IMR-90 (cell line): ENCODE results near the gene INHBC. TPM values are rescaled to one million over a fixed set of nuclear protein-coding genes. Genes with fewer than 3 reads are reported as not detected.

Source experiments
- ATAC-seq: fragments of 200-7000 bp; cut with Tn5 transposase; 2 replicates; pipeline ENCODE4 v1.9.1; 2020; ENCODE audit warnings: low read depth, mild to moderate bottlenecking, moderate library complexity
- BruUV-seq: library from RNA; stranded (reverse); fragments of 400-500 nt; replicated peaks from 2 replicates; lab custom pipeline; 2021; lab: Mats Ljungman, UMichigan
- CTCF ChIA-PET: fragments of 300-600 bp; formaldehyde crosslinking; extraction: SDS; loops from one replicate; lab custom pipeline; 2021; ENCODE audit warnings: antibody characterized with exemption; lab: Yijun Ruan, JAX
- POLR2A ChIA-PET: fragments of 300-600 bp; sonication (Branson Sonifier 250); formaldehyde crosslinking; loops from one replicate; lab custom pipeline; 2022; ENCODE audit warnings: antibody characterized with exemption; ENCODE audit not compliant: unreplicated experiment; lab: Charles Lee
- DNase-seq: peaks from one replicate; pipeline ENCODE4 v3.0.0; 2013
- H2AFZ ChIP-seq: replicated peaks from 2 replicates; pipeline ENCODE3; 2013; ENCODE audit warnings: low read length, mild to moderate bottlenecking; ENCODE audit not compliant: poor library complexity
- H2AK5ac ChIP-seq: 2 replicates; pipeline ENCODE4 v1.6.1; 2013; ENCODE audit warnings: low read depth, low read length, inconsistent platforms
- H2AK9ac ChIP-seq: replicated peaks from 2 replicates; pipeline ENCODE3; 2013; ENCODE audit warnings: mild to moderate bottlenecking, low read depth, low read length, moderate library complexity; ENCODE audit not compliant: poor library complexity
- H2BK120ac ChIP-seq: 2 replicates; pipeline ENCODE4 v1.6.1; 2013; ENCODE audit warnings: low read depth, low read length, inconsistent platforms
- H2BK15ac ChIP-seq: 3 replicates; pipeline ENCODE4 v1.6.1; 2013; ENCODE audit warnings: low read depth, low read length, inconsistent platforms
- H2BK20ac ChIP-seq: 2 replicates; pipeline ENCODE4 v1.6.1; 2013; ENCODE audit warnings: low read depth, mild to moderate bottlenecking, inconsistent platforms, low read length, moderate library complexity
- H2BK5ac ChIP-seq: 2 replicates; pipeline ENCODE4 v1.6.1; 2013; ENCODE audit warnings: mild to moderate bottlenecking, low read depth, low read length, inconsistent platforms; ENCODE audit not compliant: poor library complexity, severe bottlenecking
- H3K14ac ChIP-seq: replicated peaks from 2 replicates; pipeline ENCODE4 v1.6.1; 2013; ENCODE audit warnings: low read depth, low read length, inconsistent platforms
- H3K18ac ChIP-seq: 2 replicates; pipeline ENCODE4 v1.6.1; 2013; ENCODE audit warnings: low read depth, low read length, control low read depth
- H3K23ac ChIP-seq: 2 replicates; pipeline ENCODE4 v1.6.1; 2013; ENCODE audit warnings: low read depth, low read length, inconsistent platforms
- H3K27ac ChIP-seq: 2 replicates; pipeline ENCODE4 v1.5.1; 2013; ENCODE audit warnings: mild to moderate bottlenecking, control low read depth, low read length; ENCODE audit not compliant: insufficient read depth
- H3K27me3 ChIP-seq: 2 replicates; pipeline ENCODE4 v1.6.1; 2013; ENCODE audit warnings: low read length; ENCODE audit not compliant: control insufficient read depth, insufficient read depth
- H3K36me3 ChIP-seq: 2 replicates; pipeline ENCODE4 v1.6.1; 2013; ENCODE audit warnings: low read length, mixed read lengths; ENCODE audit not compliant: control insufficient read depth, insufficient read depth
- H3K4ac ChIP-seq: 2 replicates; pipeline ENCODE4 v1.6.1; 2013; ENCODE audit warnings: low read depth, low read length, inconsistent platforms
- H3K4me1 ChIP-seq: 2 replicates; pipeline ENCODE4 v1.6.1; 2013; ENCODE audit warnings: low read length, mixed read lengths; ENCODE audit not compliant: control insufficient read depth, insufficient read depth
- H3K4me2 ChIP-seq: 2 replicates; pipeline ENCODE4 v1.6.1; 2013; ENCODE audit warnings: low read depth, mild to moderate bottlenecking, control low read depth, low read length, moderate library complexity
- H3K4me3 ChIP-seq: 2 replicates; pipeline ENCODE4 v1.5.1; 2013; ENCODE audit warnings: low read depth, mild to moderate bottlenecking, control low read depth, low read length, moderate library complexity; ENCODE audit not compliant: insufficient read depth
- H3K56ac ChIP-seq: 2 replicates; pipeline ENCODE4 v1.6.1; 2013; ENCODE audit warnings: low read length, inconsistent platforms; ENCODE audit not compliant: insufficient read depth; ENCODE audit errors: extremely low read depth
- H3K79me1 ChIP-seq, 2 experiments: 2 replicates each; pipeline ENCODE4 v1.6.1; 2013; ENCODE audit warnings: low read length in 2 of 2, inconsistent platforms in 1 of 2, low read depth in 1 of 2
- H3K9ac ChIP-seq: 2 replicates; pipeline ENCODE4 v1.6.1; 2013; ENCODE audit warnings: low read depth, low read length, control low read depth
- H3K9me1 ChIP-seq: 2 replicates; pipeline ENCODE4 v1.6.1; 2013; ENCODE audit warnings: low read length, inconsistent platforms; ENCODE audit not compliant: insufficient read depth
- H3K9me3 ChIP-seq: 2 replicates; pipeline ENCODE4 v1.6.1; 2013; ENCODE audit warnings: low read length; ENCODE audit not compliant: control insufficient read depth, insufficient read depth
- H4K20me1 ChIP-seq: 2 replicates; pipeline ENCODE4 v1.6.1; 2013; ENCODE audit warnings: low read length, inconsistent platforms; ENCODE audit not compliant: insufficient read depth
- H4K5ac ChIP-seq: 2 replicates; pipeline ENCODE4 v1.6.1; 2013; ENCODE audit warnings: mild to moderate bottlenecking, low read depth, low read length, control low read depth
- H4K8ac ChIP-seq, 2 experiments: 2 replicates each; pipeline ENCODE4 v1.6.1; 2013; ENCODE audit warnings: low read depth in 2 of 2, low read length in 2 of 2, control low read depth in 1 of 2, inconsistent platforms in 1 of 2
- H4K91ac ChIP-seq: 2 replicates; pipeline ENCODE4 v1.6.1; 2013; ENCODE audit warnings: low read depth, low read length, inconsistent platforms; ENCODE audit not compliant: insufficient read depth
- BHLHE40 ChIP-seq: fragments of 150-350 bp; IDR thresholded peaks from 2 replicates; pipeline ENCODE4 v1.6.1; 2016; ENCODE audit warnings: mild to moderate bottlenecking, low read depth, low read length
- CEBPB ChIP-seq: IDR thresholded peaks from 2 replicates; pipeline ENCODE4 v1.6.1; 2012; ENCODE audit warnings: low read depth, low read length, improper control_type of control experiment
- CHD1 ChIP-seq: IDR thresholded peaks from 2 replicates; pipeline ENCODE4 v1.6.1; 2012; ENCODE audit warnings: low read depth, low read length, improper control_type of control experiment
- CTCF ChIP-seq: conservative IDR thresholded peaks from 2 replicates; pipeline ENCODE4 v1.5.1; 2012; ENCODE audit warnings: mild to moderate bottlenecking, low read depth, low read length, improper control_type of control experiment
- FOS ChIP-seq: fragments of 150-350 bp; IDR thresholded peaks from 2 replicates; pipeline ENCODE4 v1.6.1; 2016; ENCODE audit warnings: low read depth, low read length
- MAFK ChIP-seq: IDR thresholded peaks from 2 replicates; pipeline ENCODE4 v1.6.1; 2012; ENCODE audit warnings: low read depth, low read length, improper control_type of control experiment
- MAZ ChIP-seq: IDR thresholded peaks from 2 replicates; pipeline ENCODE4 v1.6.1; 2012; ENCODE audit warnings: low read depth, mild to moderate bottlenecking, low read length, improper control_type of control experiment, moderate library complexity, borderline replicate concordance
- MXI1 ChIP-seq: IDR thresholded peaks from 2 replicates; pipeline ENCODE4 v1.6.1; 2012; ENCODE audit warnings: low read depth, mild to moderate bottlenecking, low read length, moderate library complexity, borderline replicate concordance
- NFE2L2 ChIP-seq: fragments of 150-350 bp; IDR thresholded peaks from 2 replicates; pipeline ENCODE4 v1.6.1; 2016; ENCODE audit warnings: low read depth, mild to moderate bottlenecking, low read length
- POLR2A ChIP-seq: IDR thresholded peaks from 2 replicates; pipeline ENCODE4 v1.6.1; 2012; ENCODE audit warnings: mild to moderate bottlenecking, low read depth, low read length
- RAD21 ChIP-seq: IDR thresholded peaks from 2 replicates; pipeline ENCODE4 v1.6.1; 2012; ENCODE audit warnings: low read length, improper control_type of control experiment
- RCOR1 ChIP-seq: IDR thresholded peaks from 2 replicates; pipeline ENCODE4 v1.6.1; 2012; ENCODE audit warnings: mild to moderate bottlenecking, low read length, improper control_type of control experiment; ENCODE audit not compliant: insufficient replicate concordance
- RFX5 ChIP-seq: IDR thresholded peaks from 2 replicates; pipeline ENCODE4 v1.8.0; 2012; ENCODE audit warnings: low read depth, mild to moderate bottlenecking, low read length, moderate library complexity
- SMC3 ChIP-seq: fragments of 150-350 bp; IDR thresholded peaks from 2 replicates; pipeline ENCODE4 v1.6.1; 2016; ENCODE audit warnings: low read depth, mild to moderate bottlenecking, antibody characterized with exemption, low read length, moderate library complexity
- WGBS, 2 experiments: methylation state at CpG; one replicate each; pipeline versions ENCODE4 v1.1.5 to v1.1.7; 2013; ENCODE audit warnings: missing lambda C conversion rate in 2 of 2; ENCODE audit not compliant: insufficient read length in 1 of 2; ENCODE audit errors: extremely low coverage in 2 of 2; 5-methylcytosine and 5-hydroxymethylcytosine counted together
- dilution Hi-C: fragments of 300-500 bp; cut with HindIII; formaldehyde crosslinking; loops from one replicate; pipeline ENCODE4 v1.14.3; 2018; ENCODE audit warnings: low sequenced_read_pairs; ENCODE audit not compliant: unreplicated experiment
- in situ Hi-C: fragments of 300-500 bp; cut with MboI; formaldehyde crosslinking; loops from 3 replicates; pipeline ENCODE4 v1.14.3; 2019; ENCODE audit warnings: low sequenced_read_pairs, inconsistent platforms, mixed read lengths
- intact Hi-C: fragments of 100-400 bp; cut with micrococcal nuclease; formaldehyde crosslinking; loops from 2 replicates; pipeline ENCODE4 v1.10.0; 2022
- polyA plus RNA-seq, 3 experiments: library from polyadenylated mRNA; depleted of rRNA; stranded (reverse); fragments of >200 nt; gene quantifications; 2 replicates each; pipeline ENCODE4 v1.2.3, GENCODE V29; 2012; ENCODE audit warnings: low replicate concordance in 1 of 3
- total RNA-seq: library from RNA; depleted of rRNA; stranded (reverse); fragments of >200 nt; gene quantifications from 2 replicates; pipeline ENCODE4 v1.2.3, GENCODE V29; 2012
- TF ChIP-seq, protein P1 (sequence below): fragments of 150-350 bp; IDR thresholded peaks from 2 replicates; pipeline ENCODE4 v1.6.1; 2017; ENCODE audit warnings: mild to moderate bottlenecking, antibody characterized with exemption, low read length, low read depth
- TF ChIP-seq, protein P2 (sequence below): fragments of 150-350 bp; IDR thresholded peaks from 2 replicates; pipeline ENCODE4 v1.6.1; 2016; ENCODE audit warnings: low read depth, mild to moderate bottlenecking, low read length, moderate library complexity, borderline replicate concordance

Gene INHBC
- total and polyA plus RNA-seq, 2 of the 4 experiments (the other 2 are of a cell fraction): 0.09 TPM; not detected in 1

GRCh38 chr12:57385586-57385985 lies 49.0 kb upstream of the INHBC start:
- intact Hi-C loops (no loop called here), dilution Hi-C loops (no loop called here), in situ Hi-C loops (no loop called here)
- no CpG with 5 or more reads among the region's 3 CpGs for WGBS, 2 experiments
- Histone ChIP-seq H3K4me2 (no peak overlapping the region), H3K14ac (no peak overlapping the region), H3K23ac (no peak overlapping the region), H2BK15ac (no peak overlapping the region), H3K4me3 (no peak overlapping the region), H2BK120ac (no peak overlapping the region), H3K9me1 (peaks cover 8% of the 10 kb centered on the region), H3K9me3 (no peaks in the 10 kb centered on the region), H3K4me1 (peaks cover 11% of the 10 kb centered on the region; the same call in 1 of the 2 replicates), H3K4ac (no peak overlapping the region), H3K27ac (no peak overlapping the region), H4K8ac (no peak overlapping the region), H4K91ac (no peak overlapping the region), H2AFZ (no peak overlapping the region), H4K20me1 (no peaks in the 10 kb centered on the region), H4K5ac (no peak overlapping the region), H2BK20ac (no peak overlapping the region), H3K56ac (no peak overlapping the region), H2AK9ac (no peak overlapping the region), H2AK5ac (no peak overlapping the region), H3K18ac (no peak overlapping the region), H3K9ac (no peak overlapping the region), H3K36me3 (peaks cover 5% of the 10 kb centered on the region), H2BK5ac (no peak overlapping the region), H3K27me3 (no peaks in the 10 kb centered on the region), H3K79me1 (peaks cover 11 to 24% of the 10 kb centered on the region in 2 experiments)
- BruUV-seq: no TSS peak
- TF ChIP-seq CTCF (no peak), NFE2L2 (no peak), BHLHE40 (no peak), FOS (no peak), POLR2A (no peak), MAFK (no peak), CHD1 (no peak), SMC3 (no peak), MXI1 (no peak), RFX5 (no peak), CEBPB (no peak), RAD21 (no peak), RCOR1 (no peak), MAZ (no peak)
- TF ChIP-seq, protein P1, sequence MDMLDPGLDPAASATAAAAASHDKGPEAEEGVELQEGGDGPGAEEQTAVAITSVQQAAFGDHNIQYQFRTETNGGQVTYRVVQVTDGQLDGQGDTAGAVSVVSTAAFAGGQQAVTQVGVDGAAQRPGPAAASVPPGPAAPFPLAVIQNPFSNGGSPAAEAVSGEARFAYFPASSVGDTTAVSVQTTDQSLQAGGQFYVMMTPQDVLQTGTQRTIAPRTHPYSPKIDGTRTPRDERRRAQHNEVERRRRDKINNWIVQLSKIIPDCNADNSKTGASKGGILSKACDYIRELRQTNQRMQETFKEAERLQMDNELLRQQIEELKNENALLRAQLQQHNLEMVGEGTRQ: no peak
- TF ChIP-seq, protein P2, sequence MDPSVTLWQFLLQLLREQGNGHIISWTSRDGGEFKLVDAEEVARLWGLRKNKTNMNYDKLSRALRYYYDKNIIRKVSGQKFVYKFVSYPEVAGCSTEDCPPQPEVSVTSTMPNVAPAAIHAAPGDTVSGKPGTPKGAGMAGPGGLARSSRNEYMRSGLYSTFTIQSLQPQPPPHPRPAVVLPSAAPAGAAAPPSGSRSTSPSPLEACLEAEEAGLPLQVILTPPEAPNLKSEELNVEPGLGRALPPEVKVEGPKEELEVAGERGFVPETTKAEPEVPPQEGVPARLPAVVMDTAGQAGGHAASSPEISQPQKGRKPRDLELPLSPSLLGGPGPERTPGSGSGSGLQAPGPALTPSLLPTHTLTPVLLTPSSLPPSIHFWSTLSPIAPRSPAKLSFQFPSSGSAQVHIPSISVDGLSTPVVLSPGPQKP: no peak
- ATAC-seq (no peak), DNase-seq (no peak)
- ChIA-PET POLR2A (no interaction called here), CTCF (interaction anchor here (0.7 kb wide), 1 partner anchor 38 kb away, joined by 3 read pairs; no protein-coding TSS in a partner anchor)
